Coronary artery (tissue), 2 donors: Measurements from ENCODE around the gene CPED1.
A peak's percentile ranks its signal among the peaks of the same experiment; 100 is the strongest.

Source experiments
- DNase-seq: peaks from one replicate; pipeline ENCODE4 v3.0.0-alpha.2; 2017; ENCODE audit warnings: low spot score
- H3K27ac ChIP-seq, 2 donors: fragments of 200-600 bp; sonication (generic); one replicate each; pipeline ENCODE4 v1.5.1; 2016 to 2019
- H3K4me3 ChIP-seq: fragments of 200-600 bp; sonication (generic); 2 replicates; pipeline ENCODE4 v1.5.1; 2016; ENCODE audit warnings: mild to moderate bottlenecking, moderate library complexity
- CTCF ChIP-seq: fragments of 200-600 bp; sonication (generic); IDR thresholded peaks from one replicate; pipeline ENCODE4 v1.5.1; 2019; ENCODE audit warnings: antibody characterized with exemption

CPED1 gene

GRCh38 chr7:121020249-121020988 is 31.9 kb downstream of the CPED1 start:
- Histone ChIP-seq H3K27ac (peak overlapping the region; percentile 55 to 84), H3K4me3 (no peak overlapping the region)
- no peak for TF ChIP-seq CTCF
- no peak for DNase-seq

GRCh38 chr7:121020989-121021969 is 32.8 kb downstream of the CPED1 start:
- DNase-seq, result no peak
- no peak for TF ChIP-seq CTCF
- H3K27ac ChIP-seq, result peak overlapping the region; percentile 55 to 59
- no peak overlapping the region for H3K4me3 ChIP-seq

- Histone ChIP-seq H3K4me3 (peak overlapping the region; percentile 12), H3K27ac (peak overlapping the region; percentile 67 to 74)
- TF ChIP-seq CTCF, result no peak
- DNase-seq, result no peak
Measured at GRCh38 chr7:121023194-121023593, 34.7 kb downstream of the CPED1 start.

- H3K4me3 ChIP-seq, result peak overlapping the region; percentile 12
- H3K27ac ChIP-seq, result peak overlapping the region; percentile 67 to 74
- TF ChIP-seq CTCF, result no peak
- no peak for DNase-seq
Measured at GRCh38 chr7:121023683-121024511, 35.4 kb downstream of the CPED1 start.

GRCh38 chr7:121024611-121025010 is 36.1 kb downstream of the CPED1 start:
- TF ChIP-seq CTCF, result no peak
- peak overlapping the region; percentile 67 to 74 for H3K27ac ChIP-seq
- DNase-seq, result no peak
- H3K4me3 ChIP-seq, result no peak overlapping the region

- no peak for TF ChIP-seq CTCF
Measured at GRCh38 chr7:121026159-121026558, 37.6 kb downstream of the CPED1 start.

More at GRCh38 chr7:121026159-121026558, 37.6 kb downstream of the CPED1 start:
- H3K4me3 ChIP-seq, result no peak overlapping the region
- H3K27ac ChIP-seq, result peak overlapping the region; percentile 24 to 49
- DNase-seq, result no peak
